H1 (cell line): Measurements from ENCODE around the gene DPM2. TPM values are rescaled to one million over a fixed set of nuclear protein-coding genes. Genes with fewer than 3 reads are reported as not detected.

Experiments
- CTCF ChIA-PET: fragments of 300-600 bp; sonication (Branson Sonifier 250); formaldehyde crosslinking; loops from one replicate; lab custom pipeline; 2021; ENCODE audit not compliant: partially characterized antibody; lab: Charles Lee
- POLR2A ChIA-PET: fragments of 300-600 bp; sonication (Branson Sonifier 250); formaldehyde crosslinking; loops from one replicate; lab custom pipeline; 2021; ENCODE audit warnings: inconsistent platforms; ENCODE audit not compliant: partially characterized antibody; lab: Charles Lee
- DNase-seq, 2 experiments: peaks; one replicate each; pipeline versions ENCODE4 v3.0.0 to v3.0.0-alpha.2; 2010 to 2022; ENCODE audit warnings: low spot score in 2 of 2, low read depth in 1 of 2, mixed read lengths in 1 of 2
- FAIRE-seq: peaks from 2 replicates; lab custom pipeline; 2011; peaks lifted over from hg19 to GRCh38; lab: Jason Lieb, UNC
- H2AFZ ChIP-seq: 2 replicates; pipeline ENCODE4 v1.8.1; 2012; ENCODE audit warnings: low read length, inconsistent platforms
- H2AK5ac ChIP-seq: 2 replicates; pipeline ENCODE4 v1.6.1; 2013; ENCODE audit warnings: low read depth, low read length
- H2BK120ac ChIP-seq: replicated peaks from 2 replicates; pipeline ENCODE3; 2013; ENCODE audit warnings: low read depth, low read length, inconsistent platforms
- H2BK12ac ChIP-seq: 2 replicates; pipeline ENCODE4 v1.6.1; 2013; ENCODE audit warnings: low read depth, low read length
- H2BK15ac ChIP-seq: 2 replicates; pipeline ENCODE4 v1.6.1; 2013; ENCODE audit warnings: low read length
- H2BK20ac ChIP-seq: 2 replicates; pipeline ENCODE4 v1.6.1; 2013; ENCODE audit warnings: low read length
- H2BK5ac ChIP-seq: 2 replicates; pipeline ENCODE4 v1.6.1; 2013; ENCODE audit warnings: low read depth, low read length
- H3K14ac ChIP-seq: 2 replicates; pipeline ENCODE4 v1.6.1; 2013; ENCODE audit warnings: inconsistent platforms; ENCODE audit not compliant: insufficient read length
- H3K18ac ChIP-seq: 2 replicates; pipeline ENCODE4 v1.6.1; 2013; ENCODE audit warnings: low read length; ENCODE audit errors: extremely low read depth
- H3K23ac ChIP-seq: 2 replicates; pipeline ENCODE4 v1.6.1; 2013; ENCODE audit warnings: inconsistent platforms; ENCODE audit not compliant: insufficient read length
- H3K23me2 ChIP-seq: 2 replicates; pipeline ENCODE4 v1.6.1; 2013; ENCODE audit warnings: low read depth, low read length
- H3K27ac ChIP-seq: 2 replicates; pipeline ENCODE4 v1.6.1; 2011; ENCODE audit warnings: low read depth, low read length, inconsistent platforms
- H3K27me3 ChIP-seq, 4 experiments: replicated peaks in 1 of 4; 1 replicate in 1 of 4; 2 replicates in 3 of 4; pipeline versions ENCODE4 v1.6.1 to v1.8.1; 2011 to 2013; ENCODE audit warnings: low read length in 3 of 4, mild to moderate bottlenecking in 3 of 4, inconsistent platforms in 2 of 4, mixed read lengths in 2 of 4, moderate library complexity in 1 of 4; ENCODE audit not compliant: control insufficient read depth in 3 of 4, insufficient read depth in 3 of 4; ENCODE audit errors: extremely low read depth in 1 of 4
- H3K36me3 ChIP-seq, 4 experiments: 2 replicates each; pipeline versions ENCODE4 v1.6.1 to v1.8.1; 2011 to 2013; ENCODE audit warnings: mild to moderate bottlenecking in 4 of 4, low read length in 3 of 4, moderate library complexity in 2 of 4, control low read depth in 1 of 4, inconsistent platforms in 1 of 4; ENCODE audit not compliant: insufficient read depth in 4 of 4, control insufficient read depth in 2 of 4
- H3K4ac ChIP-seq: replicated peaks from 2 replicates; pipeline ENCODE3; 2013; ENCODE audit warnings: low read length, low read depth, mixed read lengths, inconsistent platforms; ENCODE audit not compliant: insufficient read length
- H3K4me1 ChIP-seq, 4 experiments: replicated peaks in 1 of 4; 1 replicate in 1 of 4; 2 replicates in 3 of 4; pipeline versions ENCODE4 v1.6.1 to v1.8.1; 2011 to 2013; ENCODE audit warnings: low read length in 3 of 4, inconsistent platforms in 2 of 4, mixed read lengths in 1 of 4; ENCODE audit not compliant: insufficient read depth in 4 of 4, control insufficient read depth in 3 of 4
- H3K4me2 ChIP-seq, 2 experiments: 2 replicates each; pipeline versions ENCODE4 v1.6.1 to v1.8.1; 2011 to 2013; ENCODE audit warnings: low read depth in 2 of 2, low read length in 2 of 2, control low read depth in 1 of 2, inconsistent platforms in 1 of 2, mild to moderate bottlenecking in 1 of 2; ENCODE audit not compliant: insufficient read depth in 1 of 2
- H3K4me3 ChIP-seq, 4 experiments: fragments of 200-600, 300-600 bp in 1 of 4; sonication (generic), shearing (Covaris generic), sonication (Bioruptor Twin) in 1 of 4; 2 replicates each; pipeline versions ENCODE4 v1.5.1 to v1.8.1; 2011 to 2016; ENCODE audit warnings: low read length in 4 of 4, low read depth in 3 of 4, control low read depth in 2 of 4, inconsistent platforms in 2 of 4, mild to moderate bottlenecking in 2 of 4, mixed read lengths in 1 of 4, moderate library complexity in 1 of 4; ENCODE audit not compliant: insufficient read depth in 2 of 4; ENCODE audit errors: extremely low read depth in 1 of 4
- H3K56ac ChIP-seq: replicated peaks from 2 replicates; pipeline ENCODE3; 2013; ENCODE audit warnings: low read depth, mild to moderate bottlenecking, mixed read lengths, low read length, inconsistent platforms; ENCODE audit not compliant: insufficient read length
- H3K79me1 ChIP-seq: 2 replicates; pipeline ENCODE4 v1.6.1; 2013; ENCODE audit warnings: low read depth, low read length, control low read depth
- H3K79me2 ChIP-seq, 2 experiments: 2 replicates each; pipeline versions ENCODE4 v1.6.1 to v1.8.1; 2012 to 2013; ENCODE audit warnings: low read length in 2 of 2, mild to moderate bottlenecking in 2 of 2, inconsistent platforms in 1 of 2; ENCODE audit not compliant: insufficient read depth in 2 of 2, control insufficient read depth in 1 of 2
- H3K9ac ChIP-seq, 4 experiments: replicated peaks in 1 of 4; 1 replicate in 1 of 4; 2 replicates in 3 of 4; pipeline versions ENCODE4 v1.6.1 to v1.8.1; 2011 to 2013; ENCODE audit warnings: low read depth in 3 of 4, low read length in 3 of 4, control low read depth in 2 of 4, mild to moderate bottlenecking in 2 of 4, moderate library complexity in 2 of 4, inconsistent platforms in 1 of 4; ENCODE audit errors: extremely low read depth in 1 of 4
- H3K9me3 ChIP-seq, 2 experiments: 2 replicates each; pipeline versions ENCODE4 v1.6.1 to v1.8.1; 2012 to 2013; ENCODE audit warnings: mild to moderate bottlenecking in 2 of 2, moderate library complexity in 2 of 2, control low read depth in 1 of 2, inconsistent platforms in 1 of 2, low read depth in 1 of 2, low read length in 1 of 2, mixed read lengths in 1 of 2; ENCODE audit not compliant: insufficient read depth in 2 of 2
- H4K20me1 ChIP-seq, 2 experiments: replicated peaks in 1 of 2; 2 replicates each; pipeline versions ENCODE3 to v1.8.1; 2011 to 2013; ENCODE audit warnings: inconsistent platforms in 2 of 2, low read length in 2 of 2, mild to moderate bottlenecking in 1 of 2; ENCODE audit not compliant: insufficient read depth in 2 of 2, control insufficient read depth in 1 of 2
- H4K5ac ChIP-seq: 2 replicates; pipeline ENCODE4 v1.6.1; 2013; ENCODE audit warnings: low read length, low read depth, mixed read lengths, inconsistent platforms; ENCODE audit not compliant: insufficient read length
- H4K8ac ChIP-seq: 2 replicates; pipeline ENCODE4 v1.8.0; 2013; ENCODE audit warnings: mild to moderate bottlenecking, moderate library complexity, low read length, inconsistent platforms; ENCODE audit not compliant: insufficient read depth; ENCODE audit errors: extremely low read depth
- H4K91ac ChIP-seq: replicated peaks from 2 replicates; pipeline ENCODE3; 2013; ENCODE audit warnings: low read length, mixed read lengths, inconsistent platforms; ENCODE audit not compliant: insufficient read length
- CTCF ChIP-seq, 3 experiments: IDR thresholded peaks; 1 replicate in 2 of 3; 2 replicates in 1 of 3; pipeline versions ENCODE4 v1.5.1 to v1.6.1; 2011; ENCODE audit warnings: low read length in 3 of 3, mild to moderate bottlenecking in 3 of 3, inconsistent platforms in 2 of 3, low read depth in 1 of 3, moderate library complexity in 1 of 3; ENCODE audit not compliant: insufficient read depth in 1 of 3; ENCODE audit errors: control extremely low read depth in 1 of 3
- EGR1 ChIP-seq: IDR thresholded peaks from 2 replicates; pipeline ENCODE4 v1.6.1; 2011; ENCODE audit warnings: low read depth, low read length, borderline replicate concordance
- HDAC6 ChIP-seq: IDR thresholded peaks from one replicate; pipeline ENCODE4 v1.7.1; 2012; ENCODE audit warnings: low read depth, mild to moderate bottlenecking, inconsistent platforms, low read length, moderate library complexity
- JUN ChIP-seq: IDR thresholded peaks from 2 replicates; pipeline ENCODE4 v1.6.1; 2011; ENCODE audit warnings: low read depth, mild to moderate bottlenecking, improper control_type of control experiment, low read length
- JUND ChIP-seq: IDR thresholded peaks from 2 replicates; pipeline ENCODE4 v1.6.1; 2011; ENCODE audit warnings: mild to moderate bottlenecking, improper control_type of control experiment, low read length
- NANOG ChIP-seq: IDR thresholded peaks from 2 replicates; pipeline ENCODE4 v1.6.1; 2011; ENCODE audit warnings: low read length, low read depth, mild to moderate bottlenecking, inconsistent platforms; ENCODE audit not compliant: insufficient read depth, poor library complexity, severe bottlenecking
- RBBP5 ChIP-seq: IDR thresholded peaks from 2 replicates; pipeline ENCODE4 v1.7.1; 2012; ENCODE audit warnings: low read depth, mild to moderate bottlenecking, inconsistent platforms, low read length, moderate library complexity, borderline replicate concordance
- SAP30 ChIP-seq: fragments of 300-600 bp; sonication (generic); IDR thresholded peaks from 2 replicates; pipeline ENCODE4 v1.7.1; 2012; ENCODE audit warnings: low read length, moderate library complexity, mild to moderate bottlenecking, inconsistent platforms; ENCODE audit not compliant: insufficient read depth, insufficient replicate concordance
- SUZ12 ChIP-seq: fragments of 200-600 bp; sonication (generic); IDR thresholded peaks from 2 replicates; pipeline ENCODE4 v1.6.1; 2012; ENCODE audit warnings: mild to moderate bottlenecking, inconsistent platforms, low read length, moderate library complexity, mixed read lengths
- TEAD4 ChIP-seq: IDR thresholded peaks from 2 replicates; pipeline ENCODE4 v1.6.1; 2012; ENCODE audit warnings: low read depth, low read length, inconsistent platforms, mixed read lengths
- ZNF274 ChIP-seq: IDR thresholded peaks from 2 replicates; pipeline ENCODE4 v1.7.0; 2012; ENCODE audit warnings: low read length, borderline replicate concordance; ENCODE audit errors: extremely low read depth
- WGBS, 2 experiments: shearing (Covaris generic) in 1 of 2; methylation state at CpG; one replicate each; pipeline versions ENCODE4 v1.1.6 to v1.1.7; 2013 to 2015; ENCODE audit warnings: low lambda C conversion rate in 2 of 2, mixed read lengths in 2 of 2, inconsistent platforms in 1 of 2, low coverage in 1 of 2, missing lambda C conversion rate in 1 of 2; ENCODE audit not compliant: insufficient replicate concordance in 2 of 2, insufficient coverage in 1 of 2, insufficient read length in 1 of 2; ENCODE audit errors: extremely low coverage in 1 of 2, missing lambda C conversion rate in 1 of 2; 5-methylcytosine and 5-hydroxymethylcytosine counted together
- polyA plus RNA-seq, 7 experiments: library from polyadenylated mRNA; depleted of rRNA in 3 of 7; stranded (reverse) in 5 of 7; unstranded in 2 of 7; fragments of >200 nt in 5 of 7; fragments of 200-250 nt in 2 of 7; gene quantifications; 1 replicate in 5 of 7; 2 replicates in 1 of 7; 4 replicates in 1 of 7; pipeline versions ENCODE4 v1.2.1 to v1.2.3, GENCODE V29; 2011 to 2013; ENCODE audit warnings: missing spikeins in 2 of 7, mixed read lengths in 2 of 7
- total RNA-seq: library from RNA; stranded (reverse); fragmentation: NEBNext Ultra II Directional; extraction: Animal tissue kit (Norgen Biotek cat#: 25700); gene quantifications from 2 replicates; pipeline ENCODE4 v1.2.1, GENCODE V29; 2021

Gene DPM2
- total and polyA plus RNA-seq, 2 of the 8 experiments (the other 6 are each of a cell fraction or from before 2014, with no cell fraction given): 45.4 to 95.4 TPM

- no peak overlapping the region for H3K4me3 ChIP-seq
- no peak overlapping the region for H3K56ac ChIP-seq
- no peaks in the 10 kb centered on the region for H3K23me2 ChIP-seq
- POLR2A ChIA-PET: no interaction called here
- H3K23ac ChIP-seq: no peak overlapping the region
- peaks cover 3% of the 10 kb centered on the region; the same call in 1 of the 2 replicates for H3K79me1 ChIP-seq
- peaks cover 0 to under 1% of the 10 kb centered on the region in 2 experiments; a peak in 1 of 4 replicates for H3K79me2 ChIP-seq
- no peak overlapping the region for H3K14ac ChIP-seq
- H2BK15ac ChIP-seq: no peak overlapping the region
- no peak overlapping the region for H3K9ac ChIP-seq
- no peak overlapping the region for H4K91ac ChIP-seq
- H2AFZ ChIP-seq: no peak overlapping the region
- H2BK12ac ChIP-seq: no peak overlapping the region
- H2AK5ac ChIP-seq: no peak overlapping the region
- H2BK20ac ChIP-seq: no peak overlapping the region
- H3K18ac ChIP-seq: no peak overlapping the region
- DNase-seq (no peak), FAIRE-seq (no peak)
- H4K5ac ChIP-seq: no peak overlapping the region
- H2BK5ac ChIP-seq: no peak overlapping the region
- WGBS, 2 experiments: 89% methylated on average over 9 of the region's 9 CpGs; no CpG with 5 or more reads in 1 of the 2 experiments
- peaks cover 7 to 16% (median 13%) of the 10 kb centered on the region in 4 experiments for H3K36me3 ChIP-seq
- H4K20me1 ChIP-seq: peaks cover 8 to 20% of the 10 kb centered on the region in 2 experiments
- H2BK120ac ChIP-seq: no peak overlapping the region
- CTCF ChIA-PET: interaction anchor here (1.2 to 35.5 kb wide), 4 partner anchors 9 to 85 kb away, joined by 3 to 825 read pairs (median 22); no protein-coding TSS in a partner anchor
- no peak overlapping the region for H3K4me2 ChIP-seq
- H3K27ac ChIP-seq: no peak overlapping the region
- H4K8ac ChIP-seq: no peak overlapping the region
- no peaks in the 10 kb centered on the region for H3K27me3 ChIP-seq
- peaks cover 0 to 16% (median 7%) of the 10 kb centered on the region in 4 experiments; a peak in 6 of 7 replicates for H3K4me1 ChIP-seq
- no peaks in the 10 kb centered on the region for H3K9me3 ChIP-seq
- no peak overlapping the region for H3K4ac ChIP-seq
- no peak for TF ChIP-seq SAP30
- TF ChIP-seq CTCF (IDR thresholded peaks at IDR 0.05; ENCODE audit: control extremely low read depth in 1 of 3, insufficient read depth in 1 of 3, low read depth in 1 of 3, low read length in 3 of 3): no peak
- TF ChIP-seq HDAC6: no peak
- no peak for TF ChIP-seq JUND
- no peak for TF ChIP-seq EGR1
- TF ChIP-seq SUZ12: no peak
- TF ChIP-seq JUN: no peak
- TF ChIP-seq RBBP5: no peak
- no peak for TF ChIP-seq ZNF274
- TF ChIP-seq NANOG: no peak
- no peak for TF ChIP-seq TEAD4
Measured at GRCh38 chr9:127945942-127946341, 8.3 kb upstream of the DPM2 start.
